Stimulated activated CD8-positive, alpha-beta memory T cell treated with anti-CD3 and anti-CD28 coated beads, Interleukin-2, amount 100 ng/mL, for 1 hour (primary cell): ENCODE results near the gene MS4A10.

ENCODE experiments used
- DNase-seq, 2 donors: peaks; one replicate each; pipeline ENCODE4 v3.0.0-alpha.2; 2020; ENCODE audit warnings: low read depth in 2 of 2

MS4A10 gene

DNA sequence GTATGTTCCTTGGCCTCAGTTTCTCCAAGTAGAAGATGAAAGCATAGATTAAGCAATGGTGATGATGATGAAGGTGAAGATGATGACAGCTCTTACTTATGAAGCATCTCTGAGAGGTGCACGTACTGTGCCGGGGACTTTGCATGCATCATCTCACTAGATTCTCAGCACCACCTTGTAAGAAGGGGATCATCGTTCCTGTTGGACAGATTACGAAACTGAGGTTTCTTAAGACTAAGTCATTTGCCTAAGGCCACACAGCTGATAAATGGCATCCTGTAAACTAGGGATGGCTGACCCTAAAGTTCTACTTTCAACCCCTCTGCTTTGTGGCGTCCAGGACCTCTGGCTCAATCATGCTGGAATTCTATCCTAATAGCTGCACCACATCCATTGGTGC, 19.8 kb upstream of the MS4A10 start:
- no peak for DNase-seq

DNA sequence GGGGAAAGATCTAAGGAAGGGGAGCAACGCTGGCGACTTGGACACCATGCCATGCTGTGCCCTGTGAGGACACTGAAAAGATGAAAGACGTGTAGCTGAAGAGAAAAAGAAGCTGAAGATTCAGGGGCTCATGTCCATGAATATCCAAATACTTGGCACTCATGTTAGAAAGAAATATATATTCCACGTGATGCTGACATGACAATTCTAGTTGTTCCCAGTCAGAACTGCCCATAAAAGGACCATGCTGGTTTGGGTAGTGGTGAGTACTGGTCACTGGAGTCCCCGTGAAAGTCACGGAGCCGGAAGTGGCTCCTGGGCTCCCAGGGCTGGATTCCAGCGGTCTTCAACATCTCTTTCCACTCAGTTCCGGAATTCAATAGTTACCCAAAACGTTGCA, 18.6 kb upstream of the MS4A10 start:
- DNase-seq, result no peak

DNA sequence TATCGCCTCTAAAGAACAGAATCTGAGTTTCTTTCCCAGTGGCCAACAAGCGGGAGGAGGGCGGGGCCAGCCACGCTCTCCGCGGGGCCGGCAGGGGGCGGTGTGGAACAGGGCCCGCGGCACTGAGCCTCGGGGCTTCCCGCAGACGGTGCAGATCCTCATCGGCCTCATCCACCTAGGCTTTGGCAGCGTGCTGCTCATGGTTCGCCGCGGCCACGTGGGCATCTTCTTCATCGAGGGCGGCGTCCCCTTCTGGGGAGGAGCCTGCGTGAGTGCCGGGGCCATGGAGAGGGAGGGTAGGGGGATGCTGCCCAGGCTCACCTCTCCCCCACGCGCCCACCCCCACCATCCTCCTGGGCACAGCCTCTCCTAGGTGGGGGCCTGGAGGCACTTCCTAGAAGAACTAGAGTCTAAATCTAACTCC, 17.7 kb upstream of the MS4A10 start:
- DNase-seq, result no peak

DNA sequence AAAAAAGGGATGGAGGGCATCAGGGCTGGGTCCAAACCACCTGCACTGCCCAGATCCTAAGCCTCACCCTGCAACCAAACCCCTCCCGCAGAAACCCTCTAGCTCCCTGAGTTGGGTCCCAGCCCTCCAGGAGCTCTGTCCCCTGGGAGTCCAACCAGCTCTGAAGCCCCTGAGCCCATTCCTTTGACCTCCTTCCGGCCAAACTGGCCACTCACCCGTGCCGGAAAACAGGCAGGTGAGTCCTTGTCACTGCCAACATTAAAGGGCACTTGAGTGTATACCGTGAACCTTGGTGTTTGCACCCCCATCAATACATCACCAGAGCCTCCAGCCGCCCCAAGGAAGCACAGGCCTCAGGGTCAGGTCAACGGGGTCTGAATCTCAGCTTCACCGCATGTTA, 16.9 kb upstream of the MS4A10 start:
- DNase-seq, result no peak

DNA sequence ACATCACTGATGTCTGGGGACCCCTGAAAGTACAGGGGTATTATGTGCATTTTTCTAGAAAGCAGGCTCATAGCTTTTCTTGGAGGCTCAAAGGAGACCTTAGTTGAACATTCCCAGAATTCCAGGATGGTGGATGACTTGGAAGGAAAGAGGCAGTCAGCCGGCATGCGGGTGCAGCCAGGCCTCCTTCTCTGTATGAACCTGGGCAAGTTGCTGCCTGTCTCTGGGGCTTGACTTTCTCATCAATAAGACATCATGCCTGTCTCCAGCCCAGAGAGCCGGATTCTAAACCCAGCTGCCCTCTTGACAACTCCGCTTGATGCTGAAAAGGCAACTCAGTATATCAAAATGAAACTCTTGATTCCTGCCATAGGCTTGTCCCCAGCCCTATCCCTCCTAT, 15.9 kb upstream of the MS4A10 start:
- DNase-seq, result no peak

DNA sequence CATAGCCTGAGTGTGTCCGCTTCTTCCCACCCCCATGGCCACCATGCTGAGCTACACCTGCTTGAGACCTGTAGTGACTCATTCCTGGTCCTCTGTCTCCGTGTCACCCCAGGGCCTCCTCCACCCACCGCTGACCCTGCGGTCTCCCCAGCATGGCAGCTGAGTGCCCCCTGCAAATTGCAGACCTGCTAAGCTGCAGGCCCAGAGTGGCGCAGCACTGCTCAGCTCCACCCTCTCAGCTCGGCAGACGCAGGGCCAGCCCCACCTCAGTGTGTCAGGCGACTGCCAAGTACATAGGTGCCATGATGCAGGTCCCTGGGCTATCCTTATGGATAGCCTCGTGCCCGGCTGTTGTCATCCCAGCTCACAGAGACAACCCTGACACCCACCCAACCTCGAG, 15.3 kb upstream of the MS4A10 start:
- DNase-seq, result no peak

DNA sequence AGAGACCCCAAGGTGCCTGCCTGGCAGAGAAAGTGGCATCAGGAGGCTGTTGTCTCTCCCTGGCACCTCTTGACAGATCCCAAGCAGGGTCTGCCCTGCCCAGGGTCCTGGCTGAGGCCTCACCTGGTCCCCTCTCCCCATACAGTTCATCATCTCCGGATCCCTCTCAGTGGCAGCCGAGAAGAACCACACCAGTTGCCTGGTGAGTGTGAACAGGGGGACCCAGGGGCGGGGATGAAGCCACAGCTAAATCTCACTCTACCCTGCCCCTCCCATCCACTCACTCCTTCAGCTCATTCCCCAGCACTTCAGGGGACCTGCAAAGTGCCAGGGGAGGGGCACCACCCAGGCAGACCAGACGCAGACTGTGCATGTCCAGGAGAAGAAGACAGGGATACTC, 14.0 kb upstream of the MS4A10 start:
- DNase-seq, result no peak

DNA sequence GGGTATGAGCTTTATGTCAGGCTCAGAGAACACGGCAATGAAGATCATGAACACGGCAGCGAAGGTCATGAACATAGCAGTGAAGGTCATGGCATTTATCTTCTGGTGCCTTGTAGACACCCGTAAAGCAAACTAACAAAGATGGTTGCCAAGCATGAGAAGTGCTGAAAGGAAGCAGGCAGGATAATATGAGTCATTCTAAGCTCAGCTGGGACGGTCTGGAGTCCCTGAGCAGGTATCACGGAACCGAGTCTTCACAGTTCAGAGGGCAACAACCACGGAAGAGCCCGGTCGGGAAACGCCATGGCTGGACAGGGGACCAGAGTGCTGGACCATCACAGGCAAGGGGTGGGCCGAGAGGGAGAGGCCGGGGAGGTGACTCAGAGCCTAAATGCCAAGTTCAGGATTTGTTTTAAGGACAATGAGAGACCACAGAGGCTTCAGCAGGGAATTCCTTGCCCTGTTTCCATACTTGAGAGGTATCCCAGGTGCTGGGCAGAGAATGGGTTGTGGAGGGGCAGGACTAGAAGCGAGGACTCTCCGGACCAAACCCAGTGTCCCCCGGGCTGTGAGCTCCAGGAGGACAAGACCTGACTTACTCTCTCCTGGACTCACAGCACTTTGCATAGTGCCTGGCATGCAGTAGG, 13.1 kb upstream of the MS4A10 start:
- no peak for DNase-seq

DNA sequence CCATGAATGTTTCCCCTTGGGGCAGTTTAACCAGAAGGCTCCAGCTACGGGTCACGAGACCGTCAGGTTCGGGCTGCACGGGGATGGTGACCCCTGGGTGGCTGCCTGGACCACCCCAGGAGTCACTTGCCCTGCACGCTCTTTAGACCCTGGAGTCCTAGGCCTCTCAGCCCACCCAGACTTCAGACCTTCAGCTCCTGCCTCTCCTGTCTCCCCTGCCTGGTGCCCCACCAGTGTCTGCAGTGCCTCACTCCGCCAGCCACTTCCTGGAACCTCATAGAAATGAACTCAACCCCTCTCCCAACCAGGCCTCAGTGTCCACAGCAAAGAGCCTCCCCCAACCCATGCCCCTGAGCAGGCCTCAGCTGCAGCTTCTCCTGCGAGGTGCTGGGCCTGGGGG, 12.5 kb upstream of the MS4A10 start:
- DNase-seq, result no peak

DNA sequence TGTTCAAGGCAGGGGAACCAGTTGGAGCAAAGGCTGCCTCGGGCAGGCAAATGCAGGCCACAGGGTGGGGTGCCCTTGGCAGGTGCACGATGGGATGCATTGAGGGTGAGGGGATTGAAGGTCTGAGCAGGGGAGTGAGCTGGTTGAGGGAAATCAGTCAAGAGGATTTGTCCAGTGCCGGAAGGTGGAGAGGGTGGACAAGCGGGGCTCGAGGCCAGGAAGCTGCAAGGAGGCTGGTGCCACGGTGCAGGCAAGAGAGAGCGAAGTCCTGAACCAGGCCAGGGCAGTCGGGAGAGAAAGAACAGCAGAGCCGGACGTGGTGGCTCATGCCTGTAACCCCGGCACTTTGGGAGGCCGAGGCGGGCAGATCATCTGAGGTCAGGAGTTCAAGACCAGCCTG, 10.4 kb upstream of the MS4A10 start:
- DNase-seq, result no peak

DNA sequence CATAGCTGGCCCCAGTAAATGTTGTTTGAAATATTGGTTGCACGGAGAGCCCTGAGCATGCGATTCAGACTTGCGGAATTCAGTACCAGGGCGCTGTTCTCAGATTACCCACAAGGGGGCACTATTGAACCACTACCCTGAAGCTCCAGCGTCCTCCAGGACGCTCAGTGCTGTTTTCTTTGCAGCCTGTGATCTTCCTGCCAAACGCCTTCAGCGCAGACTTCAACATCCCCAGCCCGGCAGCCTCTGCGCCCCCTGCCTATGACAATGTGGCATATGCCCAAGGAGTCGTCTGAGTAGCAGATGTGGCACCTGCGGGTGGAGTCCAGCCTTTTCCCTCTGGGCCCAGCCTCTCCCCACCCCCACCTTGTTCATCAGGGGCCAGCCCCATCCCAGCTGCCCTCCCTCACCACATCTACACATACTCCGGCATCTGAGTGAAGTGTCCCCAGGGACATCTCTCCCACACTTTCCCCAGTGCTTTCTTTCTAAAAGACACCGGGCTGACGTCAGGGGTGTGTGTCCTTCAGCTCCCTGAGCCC, 9.6 kb upstream of the MS4A10 start:
- peak; percentile 63 to 64 for DNase-seq

DNA sequence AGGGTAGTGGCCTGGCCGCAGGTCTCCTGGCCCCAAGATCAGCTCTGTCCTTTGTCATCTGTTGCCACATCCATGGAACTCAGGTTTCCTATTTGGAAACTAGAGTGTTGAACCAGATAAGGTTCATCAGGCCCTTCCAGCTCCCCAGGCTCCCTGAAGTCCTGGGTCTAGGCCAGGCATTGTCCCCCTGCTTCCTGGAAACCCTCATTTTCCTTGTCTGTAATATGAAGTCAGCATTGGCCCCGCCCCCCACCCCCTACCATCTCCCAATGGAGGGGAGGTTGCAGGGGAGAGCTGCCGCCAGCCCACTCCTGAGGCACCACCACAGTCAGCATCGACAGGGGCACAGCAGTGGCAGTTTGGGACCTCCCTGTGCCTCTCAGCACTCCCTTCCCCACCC, 9.0 kb upstream of the MS4A10 start:
- no peak for DNase-seq

DNA sequence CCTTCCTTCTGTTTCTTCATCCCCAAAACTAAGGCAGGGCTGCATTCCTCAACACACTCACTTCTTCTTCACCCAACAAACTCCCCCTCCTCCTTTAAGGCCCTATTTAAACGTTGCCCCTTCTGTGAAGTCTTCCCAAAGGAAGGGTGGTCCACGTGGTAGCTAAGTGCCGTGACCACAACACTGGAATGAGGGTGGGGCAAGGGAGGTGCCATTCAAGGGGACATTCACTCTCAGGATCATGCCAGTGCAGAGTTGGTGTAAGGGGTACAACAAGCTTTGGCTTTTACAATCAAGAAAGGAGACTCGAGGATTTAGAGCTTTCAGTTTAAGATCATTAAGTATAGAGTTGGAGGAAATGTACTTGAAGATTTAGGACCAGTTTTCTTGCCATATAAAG, 8.0 kb upstream of the MS4A10 start:
- DNase-seq, result no peak

DNA sequence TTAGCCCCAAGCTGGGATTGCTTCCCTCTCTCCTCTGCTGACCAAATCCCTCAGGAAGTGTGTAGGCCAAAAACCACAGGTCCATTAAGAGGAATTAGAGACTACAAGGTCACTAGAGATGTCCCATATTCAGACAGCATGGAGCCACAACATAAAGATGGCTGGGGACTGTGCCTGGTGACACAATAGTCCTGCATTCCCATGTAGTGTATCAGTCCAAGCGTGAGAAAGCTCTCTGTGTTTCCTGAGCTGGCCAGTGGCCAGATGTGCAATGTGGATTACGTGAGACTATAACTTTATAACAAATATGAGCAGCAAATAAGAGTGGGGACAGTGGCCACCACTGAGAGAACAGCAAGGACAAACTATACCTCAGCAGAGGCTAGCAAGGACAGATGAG, 7.6 kb upstream of the MS4A10 start:
- no peak for DNase-seq

DNA sequence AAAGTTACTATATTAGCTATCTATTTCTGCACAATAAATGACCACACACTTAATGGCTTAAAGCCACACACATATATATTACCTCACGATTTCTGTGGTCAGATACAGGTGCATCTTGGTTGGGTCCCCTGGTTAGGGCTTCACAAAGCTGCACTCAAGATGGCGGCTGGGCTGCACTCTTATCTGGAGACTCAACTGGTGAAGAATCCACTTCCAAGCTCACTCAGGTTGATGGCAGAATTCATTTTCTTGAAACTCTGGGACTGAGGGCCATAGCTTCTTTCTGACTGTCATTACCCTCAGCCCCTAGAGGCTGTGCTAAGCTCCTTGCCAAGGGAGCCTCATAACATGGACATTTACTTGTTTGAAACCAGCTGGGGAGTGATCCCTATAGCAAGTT, 5.1 kb upstream of the MS4A10 start:
- no peak for DNase-seq

DNA sequence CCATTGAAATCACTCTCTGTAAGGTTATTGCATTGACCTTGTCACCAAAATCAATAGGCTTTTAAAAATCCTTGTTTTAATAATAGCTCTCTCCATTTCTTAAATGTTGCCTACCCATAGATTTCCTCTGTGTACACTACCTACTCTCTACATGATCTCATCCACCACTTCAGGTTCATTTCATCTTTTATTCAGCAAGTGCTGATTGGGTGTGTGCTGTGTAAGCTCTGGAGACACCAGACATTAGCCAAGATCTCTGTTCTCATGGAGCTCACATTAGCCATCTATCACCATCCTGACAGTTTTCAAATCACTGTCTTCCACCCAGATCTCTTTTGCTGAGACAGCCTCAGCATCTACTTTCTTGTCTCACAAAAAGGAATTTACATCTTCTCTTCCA, 4.4 kb upstream of the MS4A10 start:
- DNase-seq, result no peak

DNA sequence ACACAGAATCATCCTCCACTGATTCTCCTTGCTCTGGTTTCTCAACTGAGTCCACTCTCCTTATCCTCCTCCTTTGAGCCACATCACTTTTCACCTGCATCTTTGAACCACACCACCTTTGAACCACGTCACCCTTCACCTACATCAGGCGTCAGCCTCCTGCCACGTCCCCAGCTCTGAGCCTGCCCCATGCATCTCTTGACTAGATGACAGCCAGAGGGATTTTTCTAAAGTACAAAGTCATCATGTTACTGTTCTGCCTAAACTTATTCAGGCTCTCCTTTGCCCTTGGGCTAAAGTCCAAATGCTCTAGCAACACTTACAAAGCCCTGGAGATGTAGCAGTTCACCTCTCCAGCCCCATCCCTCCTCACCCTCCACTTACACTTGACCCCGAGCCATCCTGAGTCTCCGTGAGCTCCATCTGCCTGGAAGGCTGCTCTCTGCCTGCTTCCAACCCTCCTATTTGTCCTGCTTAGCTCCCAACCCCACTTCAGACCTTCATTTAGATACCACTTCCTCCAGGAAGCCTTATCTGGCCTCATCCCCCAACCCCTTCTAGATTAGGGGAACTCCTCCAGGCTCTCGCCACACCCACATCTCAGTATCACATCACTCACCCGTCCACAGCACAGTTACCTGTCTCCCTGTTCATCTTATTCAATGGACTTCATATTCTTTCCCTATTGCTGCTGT, 3.7 kb upstream of the MS4A10 start:
- DNase-seq, result no peak

DNA sequence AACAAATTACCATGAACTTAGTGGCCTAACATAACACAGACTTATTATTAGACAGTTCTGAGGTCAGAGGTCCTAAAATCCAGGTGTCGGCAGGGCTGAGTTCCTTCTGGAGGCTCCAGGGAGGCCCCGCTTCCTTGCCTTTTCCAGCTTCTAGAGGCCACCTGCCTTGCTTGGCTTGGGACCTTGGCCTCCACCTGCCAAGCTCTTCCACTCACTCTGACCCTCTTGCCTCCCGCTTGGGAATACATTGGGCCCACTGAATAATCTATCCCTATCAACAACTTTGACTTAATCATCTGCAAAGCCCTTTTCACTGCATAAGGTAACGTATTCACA, 3.2 kb upstream of the MS4A10 start:
- DNase-seq, result no peak

DNA sequence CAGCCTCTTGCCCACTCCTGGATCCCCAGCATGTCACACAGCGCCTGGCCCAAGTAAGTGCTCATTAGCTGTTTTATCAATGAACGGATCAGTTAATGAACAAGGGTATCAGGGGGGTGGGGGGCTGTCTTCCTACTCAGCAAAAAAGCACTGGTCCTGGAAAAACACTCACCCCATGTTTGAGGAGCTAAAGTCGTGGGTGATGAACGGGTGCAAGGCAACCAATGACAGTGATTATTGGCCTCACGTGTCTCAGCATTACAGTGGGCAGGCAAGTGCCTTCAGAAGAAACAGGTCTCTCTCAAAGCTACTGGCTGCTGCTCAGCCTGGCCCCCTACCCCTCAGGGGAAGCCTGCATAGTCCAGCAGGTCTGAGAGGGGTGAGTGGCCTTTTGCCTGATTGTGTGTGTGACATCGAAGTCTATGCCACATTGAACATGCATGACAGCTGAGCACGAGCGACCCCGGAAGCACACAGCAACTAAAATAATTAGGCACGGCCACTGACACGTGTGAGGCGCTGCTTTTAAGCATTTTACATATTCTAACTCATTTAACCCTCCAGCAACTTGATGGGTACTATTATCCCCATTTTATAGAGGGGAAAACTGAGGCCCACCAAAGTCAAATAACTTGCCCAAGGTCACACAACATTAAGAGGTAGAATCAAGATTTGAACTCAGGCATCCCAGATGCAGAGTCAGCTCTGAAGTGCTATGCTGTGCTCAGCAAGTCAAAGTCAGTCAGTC, 2.6 kb upstream of the MS4A10 start:
- DNase-seq, result no peak

DNA sequence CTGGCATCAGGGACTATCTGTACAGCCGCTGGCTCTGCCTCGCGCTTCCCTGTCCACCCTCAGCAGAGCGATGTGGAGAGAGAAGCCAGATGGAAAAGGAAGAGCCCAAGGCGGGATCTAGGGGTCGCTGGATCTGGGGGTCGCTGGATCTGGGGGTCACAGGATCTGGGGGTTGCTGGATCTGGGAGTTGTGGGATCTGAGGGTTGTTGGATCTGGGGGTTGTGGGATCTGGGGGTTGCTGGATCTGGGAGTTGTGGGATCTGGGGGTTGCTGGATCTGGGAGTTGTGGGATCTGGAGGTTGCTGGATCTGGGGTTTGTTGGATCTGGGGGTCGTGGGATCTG, 2.0 kb upstream of the MS4A10 start:
- no peak for DNase-seq

DNA sequence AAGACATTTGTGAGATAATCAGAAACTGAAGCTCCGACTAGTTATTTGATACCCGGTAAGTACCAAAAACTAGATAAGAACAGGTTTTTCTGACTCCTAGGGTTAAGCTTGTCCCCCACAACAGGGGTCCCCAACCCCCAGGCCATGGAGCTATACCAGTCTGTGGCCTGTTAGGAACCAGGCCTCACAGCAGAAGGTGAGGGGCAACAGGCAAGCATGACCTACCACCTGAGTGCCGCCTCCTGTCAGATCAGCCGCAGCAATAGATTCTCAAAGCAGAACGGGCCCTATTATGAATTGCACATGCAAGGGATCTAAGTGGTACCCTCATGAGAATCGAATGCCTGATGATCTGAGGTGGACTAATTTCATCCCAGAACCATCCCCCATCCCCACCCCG, 1.2 kb upstream of the MS4A10 start:
- DNase-seq, result no peak

DNA sequence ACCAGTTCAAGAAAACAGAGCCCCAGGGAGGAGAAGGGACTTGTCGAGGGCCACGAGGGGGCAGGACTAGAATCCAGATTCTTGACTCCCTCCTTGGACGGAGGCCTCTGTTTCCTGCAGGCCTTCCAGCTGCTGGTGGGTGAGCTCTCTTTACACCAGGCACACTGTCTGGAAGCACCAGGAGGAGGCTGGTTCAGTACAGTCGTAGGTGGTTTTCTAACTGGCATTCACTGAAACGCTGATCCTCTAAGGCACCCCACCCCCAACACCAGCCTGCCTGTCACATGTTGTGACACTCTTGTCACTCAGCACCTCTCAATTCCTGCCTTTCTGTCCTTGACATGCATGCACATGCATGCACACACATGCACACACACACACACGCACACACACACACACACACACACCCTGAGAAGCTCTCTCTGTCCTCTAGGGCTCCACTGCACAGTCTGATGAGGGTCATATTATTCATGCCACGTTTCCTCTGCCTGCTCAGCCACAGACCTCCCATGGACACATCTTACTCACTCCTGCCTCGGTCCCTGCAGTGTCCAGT, 751 bp downstream of the MS4A10 start:
- no peak for DNase-seq
